Mucosa of descending colon (tissue), 3 donors: ENCODE measurements around the gene CLCN2. TPM values are rescaled to one million over a fixed set of nuclear protein-coding genes. Genes with fewer than 3 reads are reported as not detected.
A peak's percentile ranks its signal among the peaks of the same experiment; 100 is the strongest.
"Not testable (repeated sequence)": the region's sequence is repeated elsewhere in the genome, so short reads cannot be mapped to it uniquely, and the experiment has no call there.

Experiments
- ATAC-seq: fragments of 200-7000 bp; cut with Tn5 transposase; one replicate; pipeline ENCODE4 v1.9.1; 2020; ENCODE audit warnings: mild to moderate bottlenecking, moderate library complexity
- DNase-seq, 3 donors: peaks; one replicate each; pipeline ENCODE4 v3.0.0-alpha.2; 2020
- H3K36me3 ChIP-seq: fragments of 200-600 bp; one replicate; pipeline ENCODE4 v1.8.0; 2021; ENCODE audit warnings: low read depth, mild to moderate bottlenecking
- H3K4me1 ChIP-seq: fragments of 200-600 bp; one replicate; pipeline ENCODE4 v1.8.0; 2021; ENCODE audit warnings: low read depth, mild to moderate bottlenecking
- H3K4me3 ChIP-seq: fragments of 200-600 bp; one replicate; pipeline ENCODE4 v1.8.0; 2021; ENCODE audit warnings: mild to moderate bottlenecking
- H3K9me3 ChIP-seq: fragments of 200-600 bp; one replicate; pipeline ENCODE4 v1.8.0; 2021; ENCODE audit warnings: mild to moderate bottlenecking
- CTCF ChIP-seq: fragments of 200-600 bp; IDR thresholded peaks from one replicate; pipeline ENCODE4 v1.8.0; 2022; ENCODE audit warnings: antibody characterized with exemption, mild to moderate bottlenecking
- intact Hi-C, 2 donors: fragments of 100-400 bp; cut with DNase I in 1 of 2; cut with micrococcal nuclease in 1 of 2; formaldehyde crosslinking; loops; one replicate each; pipeline versions ENCODE4 v1.11.0 to v1.11.1; 2022; cut with DNase I, micrococcal nuclease
- total RNA-seq, 3 donors: library from RNA; stranded (reverse); fragmentation: NEBNext Ultra II Directional in 2 of 3; extraction: Animal tissue kit (Norgen Biotek cat#: 25700) in 2 of 3; gene quantifications; one replicate each; pipeline versions ENCODE4 v1.2.1 to v1.2.4, GENCODE V29; 2021 to 2023
- donor health status: DM: no; HTN: no; CAD: no; lungs with moderate emphysema.
- donor health status: DM: no; HTN: no; CAD: no.
- donor health status: DM: no; HTN: yes; CAD: no.

The CLCN2 gene
- total RNA-seq, 3 donors from 2014 or later, result 31.1 to 105 (median 72.0) TPM

DNA sequence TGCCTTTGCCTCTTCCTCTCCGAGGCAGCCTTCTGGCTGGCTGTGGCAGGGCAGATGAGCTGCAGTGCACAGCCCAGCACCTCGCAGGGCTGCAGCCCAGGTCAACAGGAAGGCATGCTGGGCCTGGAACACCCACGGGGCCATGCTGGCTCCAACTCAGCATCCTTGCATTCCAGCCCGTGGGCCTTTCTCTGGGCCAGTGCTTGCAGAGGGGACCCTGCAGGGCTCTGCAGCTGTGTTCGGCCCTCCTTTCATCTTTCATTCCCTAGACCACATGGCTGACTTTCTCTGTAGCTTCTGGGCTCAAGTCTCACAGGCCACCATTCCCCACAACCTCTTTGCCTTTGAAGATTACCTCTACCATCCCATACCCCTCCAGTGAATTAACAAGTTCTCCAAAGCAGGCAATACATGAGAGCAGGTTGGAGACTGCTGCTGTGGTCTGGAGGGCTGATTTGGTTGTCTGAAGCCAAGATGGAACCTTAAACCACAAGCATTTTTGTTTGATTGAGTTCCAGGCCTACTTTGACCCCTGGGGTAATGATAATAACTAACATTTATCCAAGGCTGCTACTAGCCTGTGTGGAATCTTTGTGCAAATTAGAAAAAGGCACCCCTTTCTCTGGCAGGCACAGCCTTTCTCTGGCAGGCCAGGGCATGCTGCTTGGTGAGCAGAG is 18.1 kb downstream of the CLCN2 start:
- ATAC-seq (no peak), DNase-seq (no peak)
- no peaks in the 10 kb centered on the region for H3K36me3 ChIP-seq
- peaks cover 11% of the 10 kb centered on the region for H3K4me1 ChIP-seq
- no peak for TF ChIP-seq CTCF
- H3K9me3 ChIP-seq, result no peaks in the 10 kb centered on the region
- intact Hi-C loops, result no loop called here
- no peak overlapping the region for H3K4me3 ChIP-seq

- Histone ChIP-seq H3K9me3 (no peaks in the 10 kb centered on the region), H3K36me3 (no peaks in the 10 kb centered on the region), H3K4me3 (no peak overlapping the region), H3K4me1 (peaks cover 22% of the 10 kb centered on the region)
- peak in 1 of 3 donors; percentile 22 for DNase-seq
- ATAC-seq, result no peak
- no peak for TF ChIP-seq CTCF
- intact Hi-C loops, result no loop called here
These were observed 19.5 kb downstream of the CLCN2 start for GRCh38 chr3:184341925-184342324.

DNA sequence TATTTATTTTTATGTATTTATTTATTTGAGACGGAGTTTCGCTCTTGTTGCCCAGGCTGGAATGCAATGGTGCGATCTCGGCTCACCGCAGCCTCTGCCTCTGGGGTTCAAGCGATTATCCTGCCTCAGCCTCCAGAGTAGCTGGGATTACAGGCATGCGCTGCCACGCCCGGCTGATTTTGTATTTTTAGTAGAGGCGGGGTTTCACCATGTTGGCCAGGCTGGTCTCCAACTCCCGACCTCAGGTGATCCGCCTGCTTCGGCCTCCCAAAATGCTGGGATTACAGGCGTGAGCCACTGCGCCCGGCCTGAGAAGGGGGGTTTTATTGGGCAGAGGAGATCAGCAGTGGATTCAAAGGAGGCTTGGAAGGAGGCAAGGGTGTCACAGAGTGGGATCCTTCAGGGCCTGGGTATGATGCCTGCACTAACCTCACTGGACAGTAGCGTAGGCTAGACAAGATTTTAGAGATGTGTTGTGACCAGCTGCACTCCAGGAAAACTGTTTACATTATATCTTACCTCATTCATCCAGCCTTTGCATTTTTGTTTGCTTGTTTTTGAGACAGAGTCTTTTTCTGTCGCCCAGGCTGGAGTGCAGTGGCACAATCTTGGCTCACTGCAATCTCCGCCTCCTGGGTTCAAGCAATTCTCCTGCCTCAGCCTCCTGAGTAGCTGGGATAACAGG is 21.8 kb downstream of the CLCN2 start:
- H3K9me3 ChIP-seq, H3K36me3 ChIP-seq, intact Hi-C loops, ATAC-seq, H3K4me3 ChIP-seq: not testable (repeated sequence)
- DNase-seq, result peak in 1 of 3 donors; percentile 2
- peaks cover 17% of the 10 kb centered on the region for H3K4me1 ChIP-seq

DNA sequence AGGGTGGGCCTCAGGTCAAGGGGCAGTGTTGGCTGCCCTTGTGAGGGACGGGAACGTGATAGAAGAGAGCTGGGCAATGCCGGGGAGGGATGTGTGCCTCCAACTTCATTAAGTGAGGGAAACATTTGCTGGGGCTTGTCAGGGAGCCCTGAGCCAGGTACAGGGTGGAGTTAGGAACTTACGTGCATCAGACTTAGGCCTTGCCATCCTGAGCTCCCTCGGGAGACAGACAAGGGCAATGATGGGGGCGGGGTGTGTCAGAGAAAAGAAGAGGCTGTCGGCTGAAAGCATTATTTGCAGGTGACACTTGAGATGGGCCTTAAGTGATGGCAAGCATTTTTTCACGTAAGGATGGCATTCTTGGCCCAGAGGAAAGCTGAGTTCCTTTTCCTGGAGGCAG is 22.4 kb downstream of the CLCN2 start:
- H3K4me3 ChIP-seq, result no peak overlapping the region

GRCh38 chr3:184338511-184338945 is 22.9 kb downstream of the CLCN2 start:
- no peak for ATAC-seq
- peak in 2 of 3 donors; percentile 57 to 69 for DNase-seq
- TF ChIP-seq CTCF, result no peak
- H3K4me1 ChIP-seq, result peaks cover 17% of the 10 kb centered on the region
- no peak overlapping the region for H3K4me3 ChIP-seq
- intact Hi-C loops, result no loop called here
- H3K36me3 ChIP-seq, result peaks cover 4% of the 10 kb centered on the region
- no peaks in the 10 kb centered on the region for H3K9me3 ChIP-seq

More for the DNA sequence above, 22.4 kb downstream of the CLCN2 start:
- Histone ChIP-seq H3K36me3 (peaks cover 4% of the 10 kb centered on the region), H3K9me3 (no peaks in the 10 kb centered on the region), H3K4me1 (peaks cover 17% of the 10 kb centered on the region)
- intact Hi-C loops, result no loop called here
- ATAC-seq (no peak), DNase-seq (no peak)
- no peak for TF ChIP-seq CTCF

DNA sequence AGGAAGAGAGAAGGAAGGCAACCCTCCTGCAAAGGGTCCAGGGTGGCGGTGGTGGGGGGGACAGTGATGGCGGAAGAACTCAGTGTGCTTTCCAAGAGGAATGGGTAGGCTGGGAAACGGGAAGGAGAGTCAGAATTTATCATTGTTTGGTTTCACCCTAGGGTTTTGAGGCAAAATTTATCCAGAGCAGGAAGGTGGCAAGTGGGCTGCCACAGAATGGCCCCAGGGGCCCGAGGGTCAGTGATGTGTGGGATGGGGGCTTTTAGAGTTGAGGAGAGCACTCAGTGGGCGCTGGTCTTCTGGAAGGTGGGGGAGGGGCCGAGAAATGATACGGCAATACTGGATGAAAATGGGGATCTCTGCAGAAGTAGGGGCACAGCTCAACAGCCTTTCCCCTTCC is 23.4 kb downstream of the CLCN2 start:
- Histone ChIP-seq H3K9me3 (no peaks in the 10 kb centered on the region), H3K4me1 (peaks cover 17% of the 10 kb centered on the region), H3K4me3 (no peak overlapping the region), H3K36me3 (peaks cover 4% of the 10 kb centered on the region)
- no peak for ATAC-seq
- no peak for TF ChIP-seq CTCF
- DNase-seq, result no peak
- intact Hi-C loops, result no loop called here
